ENCODE measurements around the gene SSH2. TPM values are rescaled to one million over a fixed set of nuclear protein-coding genes. Genes with fewer than 3 reads are reported as not detected.

The SSH2 gene
- total and polyA plus RNA-seq, 2 of the 13 experiments (the other 11 are each of a cell fraction or from before 2014, with no cell fraction given), result 6.0 to 6.4 TPM

- no peak overlapping the region for H3K4me3 ChIP-seq (replicated peaks in 1 of 3; ENCODE audit: insufficient read depth in 1 of 3, low read depth in 2 of 3, low read length in 3 of 3)
- DNase-seq (ENCODE audit: low spot score) (no peak), FAIRE-seq (no peak), ATAC-seq (no peak)
- H3K9me3 ChIP-seq (ENCODE audit: low read length), result no peaks in the 10 kb centered on the region
- no peaks in the 10 kb centered on the region for H3K36me3 ChIP-seq (replicated peaks in 1 of 2; ENCODE audit: control insufficient read depth in 1 of 2, insufficient read depth in 2 of 2, low read length in 2 of 2)
- H3K4me2 ChIP-seq (ENCODE audit: low read depth, low read length), result no peak overlapping the region
- ChIA-PET CTCF (ENCODE audit: low intra/inter-chr PET ratio, low total read pairs) (no interaction called here), POLR2A (no interaction called here)
- H3K4me1 ChIP-seq (ENCODE audit: insufficient read depth, low read length), result no peaks in the 10 kb centered on the region
- no TSS peak for BruUV-seq (replicated peaks)
- no peaks in the 10 kb centered on the region for H4K20me1 ChIP-seq (ENCODE audit: insufficient read depth, low read length)
- WGBS (ENCODE audit: low lambda C conversion rate), result 100% methylated on average over 1 of the region's 1 CpG
- peaks cover 7% of the 10 kb centered on the region for H3K79me2 ChIP-seq (ENCODE audit: insufficient read depth, low read length)
- H3K9ac ChIP-seq (ENCODE audit: insufficient read depth, low read depth, low read length), result no peak overlapping the region
- H3K27ac ChIP-seq (ENCODE audit: extremely low read length, insufficient read depth, low read length), result no peak overlapping the region
- intact Hi-C loops (cut with micrococcal nuclease; ENCODE audit: unreplicated experiment), result no loop called here
- no peaks in the 10 kb centered on the region for H3K27me3 ChIP-seq (ENCODE audit: control insufficient read depth in 1 of 2, insufficient read depth in 2 of 2, low read length in 2 of 2)
- H2AFZ ChIP-seq (ENCODE audit: low read length), result no peak overlapping the region
- in situ Hi-C loops (cut with HindIII; ENCODE audit: extremely low pct_ligation_motif_present, low pct_unique_long_range_greater_than_20kb), result no loop called here
- TF ChIP-seq TFDP1 (CRISPR knock-in tag; IDR thresholded peaks at IDR 0.05; ENCODE audit: borderline replicate concordance), result no peak
- no peak for TF ChIP-seq MXD1 (CRISPR knock-in tag; IDR thresholded peaks at IDR 0.05)
- TF ChIP-seq ZNF879 (CRISPR knock-in tag; IDR thresholded peaks at IDR 0.05), result no peak
- TF ChIP-seq CTCF (CRISPR knock-in tag; IDR thresholded peaks at IDR 0.05), result no peak
- TF ChIP-seq ZNF841 (CRISPR knock-in tag; IDR thresholded peaks at IDR 0.05; ENCODE audit: borderline replicate concordance), result no peak
- no peak for TF ChIP-seq HMGA1 (CRISPR knock-in tag; conservative IDR thresholded peaks at IDR 0.05)
- no peak for TF ChIP-seq ZFP82 (CRISPR knock-in tag; IDR thresholded peaks at IDR 0.05; ENCODE audit: borderline replicate concordance)
- TF ChIP-seq REST (IDR thresholded peaks at IDR 0.05; ENCODE audit: borderline replicate concordance in 1 of 2, low read depth in 1 of 2, low read length in 2 of 2), result no peak
- TF ChIP-seq ZNF142 (CRISPR knock-in tag; IDR thresholded peaks at IDR 0.05), result no peak
- TF ChIP-seq ZNF160 (CRISPR knock-in tag; IDR thresholded peaks at IDR 0.05), result no peak
- TF ChIP-seq KAT8 (CRISPR knock-in tag; IDR thresholded peaks at IDR 0.05), result no peak
- TF ChIP-seq ZNF547 (CRISPR knock-in tag; IDR thresholded peaks at IDR 0.05), result no peak
Measured at GRCh38 chr17:29918016-29918415, 12.0 kb downstream of the SSH2 start.

Measured in HepG2 (cell line).